Measurements from ENCODE around the gene ABLIM3. TPM values are rescaled to one million over a fixed set of nuclear protein-coding genes. Genes with fewer than 3 reads are reported as not detected.

ABLIM3 gene
- 10 to 100 TPM; 46.8 to 54.2 TPM for total RNA-seq
- 10 to 100 TPM in 1 of 2 donors, 1 to 10 TPM in 1; 8.0 to 20.5 TPM for polyA plus RNA-seq
- long read RNA-seq, donor 1, partial matches to known transcripts: 0 of 1 reads
- long read RNA-seq, donor 1, other reads (novel, unspliced or antisense): 0 of 1 reads
- long read RNA-seq, donor 2, partial matches to known transcripts: 0 of 1 reads
- long read RNA-seq, donor 2, other reads (novel, unspliced or antisense): 0 of 1 reads
- long read RNA-seq, donor 3, partial matches to known transcripts: 0 of 3 reads
- long read RNA-seq, donor 3, other reads (novel, unspliced or antisense): 0 of 3 reads
- long read RNA-seq, donor 4, partial matches to known transcripts: 22 of 22 reads
- long read RNA-seq, donor 4, other reads (novel, unspliced or antisense): 0 of 22 reads
- long read RNA-seq, donor 5, partial matches to known transcripts: 31 of 34 reads
- long read RNA-seq, donor 5, other reads (novel, unspliced or antisense): 0 of 34 reads

DNA sequence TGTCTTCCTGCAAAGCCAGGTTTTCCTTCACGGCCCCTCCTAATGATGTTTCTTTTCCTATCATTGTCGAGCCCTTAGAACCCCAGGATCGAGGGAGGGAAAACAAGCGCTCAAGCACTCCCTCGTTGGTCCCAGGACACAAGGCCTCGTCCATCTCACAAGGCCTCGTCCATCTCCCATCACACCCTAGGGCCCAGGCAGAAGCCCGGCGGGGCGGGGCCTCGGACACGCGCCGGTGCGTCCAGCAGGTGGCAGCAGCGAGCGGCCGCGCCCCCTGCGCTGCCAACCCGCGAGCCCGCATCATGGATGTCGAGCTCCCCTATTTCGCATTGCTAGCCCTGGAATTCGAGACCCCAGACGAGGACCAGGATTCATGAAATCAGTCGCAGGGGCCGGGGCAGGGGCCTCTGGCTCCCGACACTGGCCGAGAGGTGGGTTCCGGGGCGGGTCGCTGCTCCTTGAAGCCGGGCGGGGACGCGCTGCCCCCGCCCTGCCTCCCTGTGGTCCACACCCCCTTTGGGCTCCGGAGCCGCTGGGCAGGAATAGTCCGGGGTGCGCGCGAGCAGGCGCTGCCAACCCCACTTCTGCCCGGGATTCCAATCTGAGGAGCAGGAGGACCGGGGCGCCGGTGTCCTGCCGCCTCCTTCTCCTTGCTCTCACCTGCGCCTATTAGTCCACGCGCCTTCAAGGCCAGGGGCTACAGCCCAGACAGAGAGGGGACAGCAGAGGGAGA lies at the start of gene ABLIM3:
Gene ABLIM3, plus strand, starts transcription at position 270 of the 733 bp plus-strand sequence. CDS start 603 bp downstream, outside the sequence.
- Histone ChIP-seq H3K9ac (ENCODE audit: insufficient read depth in 1 of 2, low read length in 2 of 2) (peak within 1 kb of the TSS in 1 of 2 donors; percentile 93), H3K36me3 (ENCODE audit: control insufficient read depth in 4 of 4, insufficient read depth in 4 of 4, low read length in 4 of 4) (peaks cover 0 to 9% (median 2%) of the 10 kb centered on the region in 4 donors), H3K4me1 (ENCODE audit: control insufficient read depth in 5 of 5, insufficient read depth in 5 of 5, low read length in 5 of 5) (peaks cover 0 to 23% (median 14%) of the 10 kb centered on the region in 5 donors), H3K4me3 (peak within 1 kb of the TSS; percentile 55), H3K27me3 (ENCODE audit: control insufficient read depth in 3 of 3, insufficient read depth in 3 of 3, low read length in 2 of 3) (peaks cover 0 to 7% (median 0%) of the 10 kb centered on the region in 3 donors), H3K27ac (ENCODE audit: low read depth in 1 of 2, low read length in 1 of 2) (peak within 1 kb of the TSS; percentile 72 to 93), H3K9me3 (ENCODE audit: control insufficient read depth in 4 of 4, insufficient read depth in 3 of 4, low read length in 3 of 4) (no peaks in the 10 kb centered on the region)
- DNase-seq: peak; percentile 81 to 85 (median 81)
- WGBS, 2 donors: 4 to 8% methylated on average over 49 to 54 of the region's 54 CpGs
- TF ChIP-seq, protein P1, sequence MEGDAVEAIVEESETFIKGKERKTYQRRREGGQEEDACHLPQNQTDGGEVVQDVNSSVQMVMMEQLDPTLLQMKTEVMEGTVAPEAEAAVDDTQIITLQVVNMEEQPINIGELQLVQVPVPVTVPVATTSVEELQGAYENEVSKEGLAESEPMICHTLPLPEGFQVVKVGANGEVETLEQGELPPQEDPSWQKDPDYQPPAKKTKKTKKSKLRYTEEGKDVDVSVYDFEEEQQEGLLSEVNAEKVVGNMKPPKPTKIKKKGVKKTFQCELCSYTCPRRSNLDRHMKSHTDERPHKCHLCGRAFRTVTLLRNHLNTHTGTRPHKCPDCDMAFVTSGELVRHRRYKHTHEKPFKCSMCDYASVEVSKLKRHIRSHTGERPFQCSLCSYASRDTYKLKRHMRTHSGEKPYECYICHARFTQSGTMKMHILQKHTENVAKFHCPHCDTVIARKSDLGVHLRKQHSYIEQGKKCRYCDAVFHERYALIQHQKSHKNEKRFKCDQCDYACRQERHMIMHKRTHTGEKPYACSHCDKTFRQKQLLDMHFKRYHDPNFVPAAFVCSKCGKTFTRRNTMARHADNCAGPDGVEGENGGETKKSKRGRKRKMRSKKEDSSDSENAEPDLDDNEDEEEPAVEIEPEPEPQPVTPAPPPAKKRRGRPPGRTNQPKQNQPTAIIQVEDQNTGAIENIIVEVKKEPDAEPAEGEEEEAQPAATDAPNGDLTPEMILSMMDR (IDR thresholded peaks at IDR 0.05; ENCODE audit: control extremely low read depth, extremely low read depth): peak; percentile 82
- peak; percentile 94 for ATAC-seq (ENCODE audit: insufficient read depth, low FRiP score)

DNA sequence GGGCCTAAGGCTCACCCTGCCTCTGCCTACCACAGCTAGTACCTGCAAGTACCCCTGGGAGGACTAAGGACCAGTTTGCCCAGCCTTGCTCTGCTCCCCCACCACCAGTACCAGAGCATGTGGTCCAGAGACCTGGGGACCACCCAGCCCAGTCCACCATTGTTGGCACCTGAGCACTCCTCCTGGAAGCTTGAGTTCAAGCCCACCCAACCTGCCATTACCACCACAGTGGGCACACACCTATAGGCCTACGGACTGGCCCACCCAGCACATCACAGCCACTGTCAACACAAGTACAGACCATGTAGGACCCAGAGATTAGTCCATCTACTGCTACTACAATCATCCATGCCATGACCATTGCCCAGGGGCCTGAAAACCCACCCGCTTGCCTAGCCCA lies 47.7 kb upstream of the ABLIM3 start:
- ATAC-seq (ENCODE audit: insufficient read depth, low FRiP score): no peak
- 48% methylated on average over 2 of the region's 2 CpGs for WGBS, 2 donors
- Histone ChIP-seq H3K27ac (ENCODE audit: low read depth in 1 of 2, low read length in 1 of 2) (no peak overlapping the region), H3K4me1 (ENCODE audit: control insufficient read depth in 5 of 5, insufficient read depth in 5 of 5, low read length in 5 of 5) (no peaks in the 10 kb centered on the region), H3K9ac (ENCODE audit: insufficient read depth in 1 of 2, low read length in 2 of 2) (no peak overlapping the region), H3K36me3 (ENCODE audit: control insufficient read depth in 4 of 4, insufficient read depth in 4 of 4, low read length in 4 of 4) (no peaks in the 10 kb centered on the region), H3K9me3 (ENCODE audit: control insufficient read depth in 4 of 4, insufficient read depth in 3 of 4, low read length in 3 of 4) (peaks cover 0 to 6% (median 5%) of the 10 kb centered on the region in 4 donors), H3K27me3 (ENCODE audit: control insufficient read depth in 3 of 3, insufficient read depth in 3 of 3, low read length in 2 of 3) (no peaks in the 10 kb centered on the region), H3K4me3 (no peak overlapping the region)
- TF ChIP-seq, protein P1 (IDR thresholded peaks at IDR 0.05; ENCODE audit: control extremely low read depth, extremely low read depth): no peak
- no peak for DNase-seq

DNA sequence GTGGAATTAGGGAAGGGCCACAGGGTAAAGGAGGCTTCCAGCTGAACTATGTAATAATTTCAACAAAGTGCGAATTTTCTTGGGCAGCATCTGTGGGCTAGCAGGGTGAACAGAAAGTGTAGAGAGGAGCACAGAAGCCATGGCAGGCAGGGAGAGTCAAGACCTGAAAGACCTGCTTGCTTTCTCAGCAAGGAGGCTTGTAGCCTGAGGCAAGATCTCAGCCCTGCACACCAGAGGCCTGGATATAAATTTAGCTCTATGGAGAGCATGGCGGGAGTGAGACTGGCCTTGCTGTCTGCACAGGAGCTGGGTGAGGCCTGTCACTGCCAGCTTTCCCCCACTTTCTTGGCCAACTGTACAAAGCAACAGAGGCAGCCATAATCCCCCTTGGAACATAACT lies 46.3 kb upstream of the ABLIM3 start:
- H3K36me3 ChIP-seq (ENCODE audit: control insufficient read depth in 4 of 4, insufficient read depth in 4 of 4, low read length in 4 of 4): no peaks in the 10 kb centered on the region
- no peaks in the 10 kb centered on the region for H3K4me1 ChIP-seq (ENCODE audit: control insufficient read depth in 5 of 5, insufficient read depth in 5 of 5, low read length in 5 of 5)
- 95% methylated on average over 2 of the region's 2 CpGs for WGBS, 2 donors
- TF ChIP-seq, protein P1 (IDR thresholded peaks at IDR 0.05; ENCODE audit: control extremely low read depth, extremely low read depth): no peak
- DNase-seq: no peak
- H3K27me3 ChIP-seq (ENCODE audit: control insufficient read depth in 3 of 3, insufficient read depth in 3 of 3, low read length in 2 of 3): no peaks in the 10 kb centered on the region
- no peak overlapping the region for H3K9ac ChIP-seq (ENCODE audit: insufficient read depth in 1 of 2, low read length in 2 of 2)
- ATAC-seq (ENCODE audit: insufficient read depth, low FRiP score): no peak
- peaks cover 0 to 7% (median 5%) of the 10 kb centered on the region in 4 donors for H3K9me3 ChIP-seq (ENCODE audit: control insufficient read depth in 4 of 4, insufficient read depth in 3 of 4, low read length in 3 of 4)
- no peak overlapping the region for H3K27ac ChIP-seq (ENCODE audit: low read depth in 1 of 2, low read length in 1 of 2)
- H3K4me3 ChIP-seq: no peak overlapping the region
